B cell (primary cell): ENCODE results near the gene LRRC63. TPM values are rescaled to one million over a fixed set of nuclear protein-coding genes. Genes with fewer than 3 reads are reported as not detected.
A peak's percentile ranks its signal among the peaks of the same experiment; 100 is the strongest.

ENCODE experiments used
- ATAC-seq: fragments of 200-7000 bp; cut with Tn5 transposase; one replicate; pipeline ENCODE4 v1.10.0; 2021; ENCODE audit warnings: low read depth, mild to moderate bottlenecking, moderate number of reproducible peaks, moderate library complexity
- CTCF ChIA-PET: fragments of 350-600 bp; sonication (Branson Sonifier 250); formaldehyde crosslinking; loops from one replicate; lab custom pipeline; 2021; ENCODE audit warnings: antibody characterized with exemption, inconsistent platforms; lab: Charles Lee
- POLR2A ChIA-PET: fragments of 350-600 bp; sonication (Branson Sonifier 250); formaldehyde crosslinking; loops from one replicate; lab custom pipeline; 2021; ENCODE audit warnings: antibody characterized with exemption; lab: Charles Lee
- DNase-seq: peaks from one replicate; pipeline ENCODE4 v3.0.0; 2013
- H2AFZ ChIP-seq: 2 replicates; pipeline ENCODE4 v1.6.1; 2012; ENCODE audit warnings: mild to moderate bottlenecking, low read depth, low read length; ENCODE audit not compliant: insufficient read depth, poor library complexity, severe bottlenecking
- H3K27ac ChIP-seq, 2 donors: 1 replicate in 1 of 2; 2 replicates in 1 of 2; pipeline ENCODE4 v1.5.1; 2012 to 2013; ENCODE audit warnings: low read length in 2 of 2, mild to moderate bottlenecking in 2 of 2, moderate library complexity in 1 of 2
- H3K27me3 ChIP-seq, 4 experiments: fragments of 200-600 bp in 1 of 4; sonication (generic) in 1 of 4; replicated peaks in 1 of 4; 1 replicate in 2 of 4; 2 replicates in 2 of 4; pipeline versions ENCODE4 v1.6.1 to v1.7.0; 2013 to 2016; ENCODE audit warnings: low read length in 3 of 4, mild to moderate bottlenecking in 2 of 4, mixed read lengths in 1 of 4, moderate library complexity in 1 of 4; ENCODE audit not compliant: insufficient read depth in 4 of 4, control insufficient read depth in 3 of 4; ENCODE audit errors: control extremely low read depth in 1 of 4
- H3K36me3 ChIP-seq, 2 experiments: replicated peaks in 1 of 2; 1 replicate in 1 of 2; 2 replicates in 1 of 2; pipeline versions ENCODE4 v1.6.1 to v1.7.1; 2013; ENCODE audit warnings: low read length in 1 of 2; ENCODE audit not compliant: insufficient read depth in 2 of 2, control insufficient read depth in 1 of 2; ENCODE audit errors: control extremely low read depth in 1 of 2, extremely low read depth in 1 of 2
- H3K4me1 ChIP-seq, 2 donors: fragments of 200-600 bp in 1 of 2; sonication (generic) in 1 of 2; 1 replicate in 1 of 2; 2 replicates in 1 of 2; pipeline versions ENCODE4 v1.5.1 to v1.6.1; 2013 to 2017; ENCODE audit warnings: low read length in 2 of 2; ENCODE audit not compliant: control insufficient read depth in 2 of 2, insufficient read depth in 2 of 2
- H3K4me2 ChIP-seq: replicated peaks from 2 replicates; pipeline ENCODE3; 2012; ENCODE audit warnings: mild to moderate bottlenecking, low read depth, low read length; ENCODE audit not compliant: poor library complexity, severe bottlenecking
- H3K4me3 ChIP-seq, 5 experiments: fragments of 200-600 bp in 1 of 5; sonication (generic) in 1 of 5; 1 replicate in 3 of 5; 2 replicates in 2 of 5; pipeline versions ENCODE4 v1.5.1 to v1.7.0; 2011 to 2016; ENCODE audit warnings: low read length in 4 of 5, mild to moderate bottlenecking in 4 of 5, low read depth in 2 of 5, control low read depth in 1 of 5, moderate library complexity in 1 of 5; ENCODE audit not compliant: insufficient read depth in 1 of 5; ENCODE audit errors: control extremely low read depth in 1 of 5, extremely low read depth in 1 of 5
- H3K79me2 ChIP-seq: fragments of 200-600 bp; sonication (generic); one replicate; pipeline ENCODE4 v1.6.0; 2016; ENCODE audit warnings: low read length; ENCODE audit not compliant: control insufficient read depth, insufficient read depth
- H3K9ac ChIP-seq: fragments of 200-600 bp; sonication (generic); 2 replicates; pipeline ENCODE4 v1.6.1; 2017; ENCODE audit warnings: mild to moderate bottlenecking, low read length, moderate library complexity
- H3K9me3 ChIP-seq, 3 donors: one replicate each; pipeline versions ENCODE4 v1.6.1 to v1.7.1; 2013; ENCODE audit warnings: low read length in 2 of 3; ENCODE audit not compliant: control insufficient read depth in 2 of 3, insufficient read depth in 1 of 3; ENCODE audit errors: control extremely low read depth in 1 of 3
- H4K20me1 ChIP-seq: 2 replicates; pipeline ENCODE4 v1.6.0; 2012; ENCODE audit warnings: mild to moderate bottlenecking, low read length; ENCODE audit not compliant: insufficient read depth, control insufficient read depth, poor library complexity, severe bottlenecking
- H3K27ac Mint-ChIP-seq: one replicate; pipeline ENCODE4 v1.8.0; 2021; ENCODE audit warnings: mixed read lengths
- H3K27me3 Mint-ChIP-seq: one replicate; pipeline ENCODE4 v1.8.0; 2021; ENCODE audit warnings: mixed read lengths
- H3K4me1 Mint-ChIP-seq: one replicate; pipeline ENCODE4 v1.8.0; 2021; ENCODE audit warnings: mixed read lengths
- H3K4me3 Mint-ChIP-seq: one replicate; pipeline ENCODE4 v1.8.0; 2021; ENCODE audit warnings: mixed read lengths
- H3K9me3 Mint-ChIP-seq: one replicate; pipeline ENCODE4 v1.8.0; 2022; ENCODE audit warnings: mixed read lengths; ENCODE audit not compliant: insufficient read depth
- CTCF ChIP-seq: fragments of 200-600 bp; IDR thresholded peaks from one replicate; pipeline ENCODE4 v1.8.0; 2022; ENCODE audit warnings: antibody characterized with exemption, mild to moderate bottlenecking
- EZH2 ChIP-seq: IDR thresholded peaks from 2 replicates; pipeline ENCODE4 v1.6.1; 2012; ENCODE audit warnings: borderline replicate concordance, low read depth, mild to moderate bottlenecking, moderate library complexity, low read length; ENCODE audit not compliant: insufficient read depth, poor library complexity, severe bottlenecking
- WGBS: methylation state at CpG from one replicate; pipeline ENCODE4 v1.1.5; 2013; ENCODE audit warnings: missing lambda C conversion rate; ENCODE audit not compliant: insufficient coverage; 5-methylcytosine and 5-hydroxymethylcytosine counted together
- intact Hi-C: fragments of 100-400 bp; cut with micrococcal nuclease; formaldehyde crosslinking; loops from one replicate; pipeline ENCODE4 v1.10.0; 2022
- polyA plus RNA-seq: library from polyadenylated mRNA; depleted of rRNA; stranded (reverse); fragments of >200 nt; gene quantifications from 2 replicates; pipeline ENCODE4 v1.2.3, GENCODE V29; 2012
- total RNA-seq, 2 donors: library from RNA; stranded (reverse); fragments of 120-200 nt in 1 of 2; gene quantifications; 1 replicate in 1 of 2; 2 replicates in 1 of 2; pipeline versions ENCODE4 v1.2.3 to v1.2.4, GENCODE V29; 2013 to 2022

LRRC63 gene
- total and polyA plus RNA-seq, 2 donors (not counting 1 experiment from before 2014, with no cell fraction given), result 0.06 to 0.25 TPM

- H3K9me3 Mint-ChIP-seq, result no peaks in the 10 kb centered on the region
- peak overlapping the region; percentile 61 for H3K4me3 Mint-ChIP-seq
- peaks cover 4 to 9% of the 10 kb centered on the region in 2 experiments for H3K36me3 ChIP-seq
- intact Hi-C loops, result loop anchor here (1.0 to 10.0 kb wide), 2 partner anchors 10 to 423 kb away; no protein-coding TSS in a partner anchor
- no peaks in the 10 kb centered on the region for H3K9me3 ChIP-seq
- peaks cover 92% of the 10 kb centered on the region for H3K4me1 Mint-ChIP-seq
- peak overlapping the region; percentile 22 for H3K9ac ChIP-seq
- H3K27ac Mint-ChIP-seq, result peak overlapping the region; percentile 32
- H3K4me1 ChIP-seq, result peaks cover 93 to 100% of the 10 kb centered on the region in 2 donors
- H2AFZ ChIP-seq, result no peak overlapping the region
- H3K4me2 ChIP-seq, result peak overlapping the region; percentile 90
- peak overlapping the region; percentile 0 to 91 for H3K27ac ChIP-seq
- CTCF ChIA-PET, result interaction anchor here (1.3 to 17.4 kb wide), 6 partner anchors 8 to 118 kb away, joined by 3 to 225 read pairs (median 9); partner anchors contain the start of gene LCP1
- POLR2A ChIA-PET, result interaction anchor here (1.6 kb wide), 1 partner anchor 11 kb away, joined by 10 read pairs; the partner anchor contains the start of gene LCP1
- H3K27me3 ChIP-seq, result no peaks in the 10 kb centered on the region
- H3K79me2 ChIP-seq, result peaks cover 100% of the 10 kb centered on the region
- WGBS, result 66% methylated on average over 7 of the region's 7 CpGs
- peak overlapping the region in 2 of 5 experiments; percentile 23 to 47 for H3K4me3 ChIP-seq
- no peaks in the 10 kb centered on the region for H3K27me3 Mint-ChIP-seq
- DNase-seq (no peak), ATAC-seq (no peak)
- TF ChIP-seq CTCF (no peak), EZH2 (no peak)
- H4K20me1 ChIP-seq, result peaks cover 92% of the 10 kb centered on the region
These were observed 40.0 kb upstream of the LRRC63 start for GRCh38 chr13:46171739-46172138.

- ChIA-PET POLR2A (interaction anchor here (0.6 to 1.6 kb wide), 2 partner anchors 10 to 28 kb away, joined by 3 to 10 read pairs; partner anchors contain the start of gene LCP1), CTCF (interaction anchor here (1.3 to 17.4 kb wide), 4 partner anchors 10 to 117 kb away, joined by 3 to 225 read pairs (median 9); partner anchors contain the start of gene LCP1)
- Mint-ChIP-seq H3K9me3 (no peaks in the 10 kb centered on the region), H3K4me1 (peaks cover 91% of the 10 kb centered on the region), H3K27me3 (no peaks in the 10 kb centered on the region), H3K27ac (peak overlapping the region; percentile 32), H3K4me3 (peak overlapping the region; percentile 61)
- peaks cover under 1 to 9% of the 10 kb centered on the region in 2 experiments for H3K36me3 ChIP-seq
- ATAC-seq (no peak), DNase-seq (peak; percentile 60)
- peak overlapping the region in 3 of 5 experiments; percentile 6 to 47 (median 10) for H3K4me3 ChIP-seq
- no peak overlapping the region for H2AFZ ChIP-seq
- peak overlapping the region; percentile 90 for H3K4me2 ChIP-seq
- no CpG with 5 or more reads among the region's 6 CpGs for WGBS
- H4K20me1 ChIP-seq, result peaks cover 84% of the 10 kb centered on the region
- H3K79me2 ChIP-seq, result peaks cover 100% of the 10 kb centered on the region
- peaks cover 93 to 94% of the 10 kb centered on the region in 2 donors for H3K4me1 ChIP-seq
- peak overlapping the region; percentile 43 to 91 for H3K27ac ChIP-seq
- no peaks in the 10 kb centered on the region for H3K27me3 ChIP-seq
- intact Hi-C loops, result loop anchor here (10.0 kb wide), 1 partner anchor 422 kb away; no protein-coding TSS in a partner anchor
- peak overlapping the region; percentile 47 for H3K9ac ChIP-seq
- TF ChIP-seq EZH2 (no peak), CTCF (no peak)
- H3K9me3 ChIP-seq, result no peaks in the 10 kb centered on the region
These were observed 39.2 kb upstream of the LRRC63 start for GRCh38 chr13:46172531-46172991.
